ENCODE measurements around the gene AIFM3.

AIFM3 gene

DNA sequence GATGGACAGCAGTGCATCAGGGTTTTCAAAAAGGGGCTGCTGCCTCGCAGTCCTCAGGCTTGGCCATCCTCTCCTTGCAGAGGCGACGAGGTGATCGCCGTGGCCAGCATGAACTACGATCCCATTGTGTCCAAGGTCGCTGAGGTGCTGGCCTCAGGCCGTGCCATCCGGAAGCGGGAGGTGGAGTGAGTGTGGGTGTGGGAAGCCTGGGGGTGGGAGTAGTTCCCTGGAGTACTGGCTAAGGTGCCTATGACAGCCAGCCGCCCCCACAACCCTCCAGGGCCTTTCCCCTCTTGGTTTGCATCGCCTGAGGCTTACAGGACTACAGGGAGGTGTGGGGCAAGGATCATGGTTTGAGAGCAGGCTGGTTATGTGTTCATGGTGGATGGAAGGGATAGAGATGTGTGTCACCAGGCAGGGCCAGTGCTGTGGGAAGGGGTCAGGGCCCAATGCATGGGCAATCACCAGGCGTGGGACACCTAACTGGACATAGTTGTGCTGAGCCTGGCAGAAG, 12.9 kb downstream of the AIFM3 start:
- no peak for DNase-seq (ENCODE audit: low read depth)
- TF ChIP-seq, protein P1, sequence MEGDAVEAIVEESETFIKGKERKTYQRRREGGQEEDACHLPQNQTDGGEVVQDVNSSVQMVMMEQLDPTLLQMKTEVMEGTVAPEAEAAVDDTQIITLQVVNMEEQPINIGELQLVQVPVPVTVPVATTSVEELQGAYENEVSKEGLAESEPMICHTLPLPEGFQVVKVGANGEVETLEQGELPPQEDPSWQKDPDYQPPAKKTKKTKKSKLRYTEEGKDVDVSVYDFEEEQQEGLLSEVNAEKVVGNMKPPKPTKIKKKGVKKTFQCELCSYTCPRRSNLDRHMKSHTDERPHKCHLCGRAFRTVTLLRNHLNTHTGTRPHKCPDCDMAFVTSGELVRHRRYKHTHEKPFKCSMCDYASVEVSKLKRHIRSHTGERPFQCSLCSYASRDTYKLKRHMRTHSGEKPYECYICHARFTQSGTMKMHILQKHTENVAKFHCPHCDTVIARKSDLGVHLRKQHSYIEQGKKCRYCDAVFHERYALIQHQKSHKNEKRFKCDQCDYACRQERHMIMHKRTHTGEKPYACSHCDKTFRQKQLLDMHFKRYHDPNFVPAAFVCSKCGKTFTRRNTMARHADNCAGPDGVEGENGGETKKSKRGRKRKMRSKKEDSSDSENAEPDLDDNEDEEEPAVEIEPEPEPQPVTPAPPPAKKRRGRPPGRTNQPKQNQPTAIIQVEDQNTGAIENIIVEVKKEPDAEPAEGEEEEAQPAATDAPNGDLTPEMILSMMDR (conservative IDR thresholded peaks at IDR 0.05; ENCODE audit: low read depth, low read length), result no peak
- H3K4me3 ChIP-seq (ENCODE audit: low read depth, low read length), result peak overlapping the region; percentile 40

DNA sequence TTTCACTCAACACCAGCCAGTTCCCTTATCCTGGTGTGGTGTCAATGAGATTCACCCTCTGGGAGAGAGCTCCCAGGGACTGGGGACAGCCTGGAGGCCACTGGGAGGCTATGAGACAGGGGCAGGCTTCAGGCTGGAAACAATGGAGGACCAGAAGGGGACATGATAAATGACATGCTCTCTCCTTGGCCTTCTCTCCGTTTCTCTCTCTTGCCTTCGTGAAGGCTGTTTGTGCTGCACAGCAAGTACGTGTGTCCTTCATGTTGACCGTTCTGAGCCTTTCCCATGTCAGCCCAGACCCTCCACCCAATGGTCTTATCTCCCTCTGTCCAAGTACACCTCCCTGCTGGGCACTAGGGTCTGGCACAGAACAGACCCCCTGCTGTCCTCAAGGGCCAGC, 13.5 kb downstream of the AIFM3 start:
- no peak overlapping the region for H3K4me3 ChIP-seq (ENCODE audit: low read depth, low read length)
- TF ChIP-seq, protein P1 (conservative IDR thresholded peaks at IDR 0.05; ENCODE audit: low read depth, low read length), result no peak
- DNase-seq (ENCODE audit: low read depth), result no peak

DNA sequence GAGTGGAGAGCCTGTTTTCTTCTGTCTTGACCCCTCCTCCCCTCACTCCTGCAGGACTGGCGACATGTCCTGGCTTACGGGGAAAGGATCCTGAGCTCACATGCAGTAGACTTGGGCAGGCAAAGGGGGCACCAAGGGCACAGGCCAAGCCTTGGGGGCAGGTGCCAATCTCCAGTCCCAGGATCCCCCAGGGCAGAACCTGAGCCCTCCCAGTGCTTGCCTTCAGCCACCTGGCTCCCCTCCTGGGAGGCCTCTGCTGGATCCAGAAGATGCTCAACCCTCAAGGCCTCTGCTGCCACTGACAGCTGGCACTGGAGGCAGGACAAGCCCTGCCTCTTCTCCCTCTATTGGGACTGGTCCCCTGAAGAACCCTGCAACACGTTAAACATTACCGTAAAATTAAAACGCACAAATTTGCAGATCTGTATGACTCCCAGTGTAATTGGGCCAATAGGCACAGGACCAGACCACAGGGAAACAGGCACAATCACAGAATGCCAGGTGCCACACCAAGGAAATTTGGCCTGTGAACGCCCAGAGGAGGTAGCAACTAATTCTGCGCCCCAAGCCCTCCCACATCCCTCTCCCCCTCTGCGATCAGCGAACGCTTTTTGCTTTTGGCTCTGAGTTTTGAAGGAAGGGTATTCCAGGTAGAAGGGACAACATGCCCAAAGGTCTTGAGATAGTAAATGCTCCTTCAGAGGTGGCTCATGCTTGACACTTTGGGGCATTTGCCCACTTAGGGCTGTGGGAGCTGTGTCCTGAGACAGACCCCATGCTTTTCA, 14.1 kb downstream of the AIFM3 start:
- DNase-seq (ENCODE audit: low read depth), result no peak
- TF ChIP-seq, protein P1 (conservative IDR thresholded peaks at IDR 0.05; ENCODE audit: low read depth, low read length), result no peak

DNA sequence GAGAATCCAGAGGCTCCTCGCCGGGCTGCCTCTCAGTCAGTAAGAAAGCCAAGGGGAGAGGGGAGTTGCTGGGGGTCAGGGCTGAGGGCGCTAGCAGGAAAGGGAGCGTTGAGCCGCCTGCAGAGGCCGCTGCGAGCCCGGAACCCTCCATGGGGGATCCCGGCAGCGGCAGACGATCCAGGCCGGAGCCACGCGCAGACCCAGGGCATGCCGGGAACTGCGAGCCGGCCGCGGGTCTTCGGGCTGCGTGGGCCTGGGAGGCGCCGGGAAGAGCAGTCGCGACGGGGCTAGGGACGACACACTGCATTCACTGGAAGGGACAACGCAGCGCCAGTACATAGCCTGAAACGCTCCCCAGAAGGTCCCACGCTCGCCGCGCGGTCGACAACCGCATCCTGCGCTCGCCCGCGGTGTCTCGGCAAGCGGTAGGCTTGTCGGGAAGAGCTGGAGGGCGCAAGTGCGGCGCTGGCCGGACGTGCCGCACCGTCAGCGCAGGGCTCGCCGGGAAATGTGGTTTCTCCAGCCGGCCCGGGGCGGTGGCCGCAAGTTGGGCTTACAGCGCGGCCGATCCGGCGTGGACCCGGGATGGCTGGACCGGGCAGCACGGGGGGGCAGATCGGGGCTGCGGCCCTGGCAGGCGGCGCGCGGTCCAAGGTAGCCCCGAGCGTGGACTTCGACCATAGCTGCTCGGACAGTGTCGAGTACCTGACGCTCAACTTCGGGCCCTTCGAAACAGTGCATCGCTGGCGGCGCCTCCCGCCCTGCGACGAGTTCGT, 14.9 kb downstream of the AIFM3 start, which contains the start of gene LZTR1:
TSS of gene LZTR1 (plus strand) at position 511 of the 776 bp plus-strand sequence. CDS start at position 586, 75 bp downstream.
- peak within 1 kb of the TSS; percentile 89 for H3K4me3 ChIP-seq (ENCODE audit: low read depth, low read length)
- TF ChIP-seq, protein P1 (conservative IDR thresholded peaks at IDR 0.05; ENCODE audit: low read depth, low read length), result peak; percentile 77

More for the DNA sequence above, 14.1 kb downstream of the AIFM3 start:
- peak overlapping the region; percentile 89 for H3K4me3 ChIP-seq (ENCODE audit: low read depth, low read length)

DNA sequence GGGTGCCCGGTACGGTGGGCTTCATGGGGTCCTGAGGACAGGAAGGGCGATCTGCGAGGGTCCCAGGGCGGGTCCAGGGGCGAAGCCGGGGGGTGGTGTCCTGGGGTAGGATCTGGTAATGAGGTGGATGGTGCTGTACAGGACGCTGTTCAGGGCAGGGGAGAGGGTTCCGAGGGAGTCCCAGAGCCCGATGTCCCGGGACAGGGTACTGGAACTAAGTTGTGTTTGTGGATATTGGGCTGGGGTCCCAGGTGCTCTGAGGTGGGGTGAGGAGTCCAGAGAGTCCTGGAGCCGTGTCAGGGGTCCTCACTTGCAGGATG, 15.5 kb downstream of the AIFM3 start:
- TF ChIP-seq, protein P1 (conservative IDR thresholded peaks at IDR 0.05; ENCODE audit: low read depth, low read length), result no peak
- DNase-seq (ENCODE audit: low read depth), result no peak
- H3K4me3 ChIP-seq (ENCODE audit: low read depth, low read length), result peak overlapping the region; percentile 89

More for the DNA sequence above, 14.9 kb downstream of the AIFM3 start, which contains the start of gene LZTR1:
- peak; percentile 87 for DNase-seq (ENCODE audit: low read depth)

DNA sequence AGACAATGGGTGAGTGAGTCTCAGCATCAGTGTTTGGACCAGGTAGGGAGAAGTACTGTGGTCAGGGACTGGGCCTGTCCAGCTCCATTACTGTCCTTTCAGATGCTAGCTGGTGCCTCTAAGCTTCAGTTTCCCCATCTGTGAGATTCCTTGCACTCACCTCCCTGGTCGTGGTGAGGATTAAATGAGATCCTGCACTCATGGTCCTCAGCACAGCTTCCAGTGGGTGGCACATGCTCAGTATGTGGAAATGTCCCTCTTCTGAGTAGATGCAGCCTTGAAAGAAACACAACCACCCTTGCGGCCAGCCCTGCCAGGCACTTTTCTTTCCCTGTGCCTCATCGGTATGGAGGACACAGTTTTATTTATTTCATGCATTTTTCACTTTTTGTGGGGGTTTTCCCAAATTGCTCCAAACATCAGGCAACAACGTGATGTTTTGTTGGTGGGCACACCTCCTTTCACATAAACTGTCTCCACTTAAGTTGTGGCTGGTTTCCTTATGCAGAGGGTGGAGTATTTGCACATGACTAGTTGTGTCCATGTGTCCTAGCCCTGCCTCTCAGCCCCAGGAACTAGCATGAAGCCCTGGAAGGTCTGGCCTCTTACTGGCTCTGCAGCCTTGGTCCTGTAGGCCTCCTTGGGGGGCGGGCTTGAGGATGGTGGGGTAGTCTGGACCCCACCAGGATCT, 16.2 kb downstream of the AIFM3 start:
- TF ChIP-seq, protein P1 (conservative IDR thresholded peaks at IDR 0.05; ENCODE audit: low read depth, low read length), result no peak
- H3K4me3 ChIP-seq (ENCODE audit: low read depth, low read length), result peak overlapping the region; percentile 89
- no peak for DNase-seq (ENCODE audit: low read depth)

Data from choroid plexus epithelial cell (primary cell).